HepG2 (cell line): ENCODE data around the gene SLIT1. TPM values are rescaled to one million over a fixed set of nuclear protein-coding genes. Genes with fewer than 3 reads are reported as not detected.
A peak's percentile ranks its signal among the peaks of the same experiment; 100 is the strongest.

ENCODE experiments used
- GABPB1 ChIP-seq: IDR thresholded peaks from 2 replicates; pipeline ENCODE4 v1.6.1; 2016; ENCODE audit warnings: mild to moderate bottlenecking, missing genetic modification reagents, moderate library complexity, missing compliant biosample characterization
- GLMP ChIP-seq: sonication (generic); formaldehyde crosslinking; IDR thresholded peaks from 2 replicates; pipeline ENCODE4 v1.9.0; 2021; ENCODE audit warnings: missing genetic modification reagents, mild to moderate bottlenecking, borderline replicate concordance
- GPN1 ChIP-seq: sonication (generic); formaldehyde crosslinking; IDR thresholded peaks from 2 replicates; pipeline ENCODE4 v1.5.1; 2020; ENCODE audit warnings: missing genetic modification reagents, borderline replicate concordance
- MTA3 ChIP-seq: sonication (generic); formaldehyde crosslinking; IDR thresholded peaks from 2 replicates; pipeline ENCODE4 v1.4.0; 2020; ENCODE audit warnings: missing genetic modification reagents
- NR3C1 ChIP-seq: sonication (generic); formaldehyde crosslinking; IDR thresholded peaks from 2 replicates; pipeline ENCODE4 v1.4.0; 2020; ENCODE audit warnings: missing genetic modification reagents
- PRDM10 ChIP-seq: sonication (generic); formaldehyde crosslinking; IDR thresholded peaks from 2 replicates; pipeline ENCODE4 v1.4.0; 2020; ENCODE audit warnings: low read depth, missing genetic modification reagents
- PRDM15 ChIP-seq: sonication (generic); formaldehyde crosslinking; IDR thresholded peaks from 2 replicates; pipeline ENCODE4 v1.4.0; 2020; ENCODE audit warnings: missing genetic modification reagents
- RELA ChIP-seq: sonication (generic); formaldehyde crosslinking; IDR thresholded peaks from 2 replicates; pipeline ENCODE4 v1.4.0; 2020; ENCODE audit warnings: missing genetic modification reagents
- SALL2 ChIP-seq: sonication (generic); formaldehyde crosslinking; IDR thresholded peaks from 2 replicates; pipeline ENCODE4 v1.8.1; 2023; ENCODE audit warnings: mild to moderate bottlenecking, missing genetic modification reagents, inconsistent platforms
- SMAD9 ChIP-seq: sonication (generic); formaldehyde crosslinking; IDR thresholded peaks from 2 replicates; pipeline ENCODE4 v1.5.1; 2020; ENCODE audit warnings: mild to moderate bottlenecking, missing genetic modification reagents
- SP5 ChIP-seq: IDR thresholded peaks from 2 replicates; pipeline ENCODE4 v1.6.1; 2016; ENCODE audit warnings: low read depth, borderline replicate concordance
- ZNF446 ChIP-seq: sonication (generic); formaldehyde crosslinking; IDR thresholded peaks from 2 replicates; pipeline ENCODE4 v1.5.0; 2020; ENCODE audit warnings: mild to moderate bottlenecking, missing genetic modification reagents
- ZNF644 ChIP-seq: IDR thresholded peaks from 2 replicates; pipeline ENCODE4 v1.6.1; 2016; ENCODE audit warnings: low read depth
- polyA plus RNA-seq, 8 experiments: library from polyadenylated mRNA; depleted of rRNA in 3 of 8; stranded (reverse) in 7 of 8; unstranded in 1 of 8; fragments of >200 nt; fragmentation: Illumina TruSeq in 4 of 8; extraction: Trizol in 4 of 8; gene quantifications; 2 replicates each; pipeline versions ENCODE4 v1.2.1 to v1.2.3, GENCODE V29; 2011 to 2016; ENCODE audit warnings: low read depth in 4 of 8, missing spikeins in 1 of 8, mixed read lengths in 1 of 8; ENCODE audit not compliant: insufficient read depth in 1 of 8
- total RNA-seq, 5 experiments: library from RNA; depleted of rRNA; stranded (reverse); fragments of >200 nt; fragmentation: Illumina TruSeq; extraction: Trizol; gene quantifications; 2 replicates each; pipeline ENCODE4 v1.2.3, GENCODE V29; 2016; ENCODE audit warnings: low read depth in 1 of 5
- TF ChIP-seq, protein P1 (sequence below): sonication (generic); formaldehyde crosslinking; IDR thresholded peaks from 2 replicates; pipeline ENCODE4 v1.5.0; 2020; ENCODE audit warnings: mild to moderate bottlenecking, missing genetic modification reagents, borderline replicate concordance
- TF ChIP-seq, protein P2 (sequence below): sonication (generic); formaldehyde crosslinking; IDR thresholded peaks from 2 replicates; pipeline ENCODE4 v1.5.0; 2020; ENCODE audit warnings: missing genetic modification reagents, mild to moderate bottlenecking, borderline replicate concordance

SLIT1 gene
- total and polyA plus RNA-seq, 2 of the 13 experiments (the other 11 are each of a cell fraction or from before 2014, with no cell fraction given) = 0.09 to 0.33 TPM

DNA sequence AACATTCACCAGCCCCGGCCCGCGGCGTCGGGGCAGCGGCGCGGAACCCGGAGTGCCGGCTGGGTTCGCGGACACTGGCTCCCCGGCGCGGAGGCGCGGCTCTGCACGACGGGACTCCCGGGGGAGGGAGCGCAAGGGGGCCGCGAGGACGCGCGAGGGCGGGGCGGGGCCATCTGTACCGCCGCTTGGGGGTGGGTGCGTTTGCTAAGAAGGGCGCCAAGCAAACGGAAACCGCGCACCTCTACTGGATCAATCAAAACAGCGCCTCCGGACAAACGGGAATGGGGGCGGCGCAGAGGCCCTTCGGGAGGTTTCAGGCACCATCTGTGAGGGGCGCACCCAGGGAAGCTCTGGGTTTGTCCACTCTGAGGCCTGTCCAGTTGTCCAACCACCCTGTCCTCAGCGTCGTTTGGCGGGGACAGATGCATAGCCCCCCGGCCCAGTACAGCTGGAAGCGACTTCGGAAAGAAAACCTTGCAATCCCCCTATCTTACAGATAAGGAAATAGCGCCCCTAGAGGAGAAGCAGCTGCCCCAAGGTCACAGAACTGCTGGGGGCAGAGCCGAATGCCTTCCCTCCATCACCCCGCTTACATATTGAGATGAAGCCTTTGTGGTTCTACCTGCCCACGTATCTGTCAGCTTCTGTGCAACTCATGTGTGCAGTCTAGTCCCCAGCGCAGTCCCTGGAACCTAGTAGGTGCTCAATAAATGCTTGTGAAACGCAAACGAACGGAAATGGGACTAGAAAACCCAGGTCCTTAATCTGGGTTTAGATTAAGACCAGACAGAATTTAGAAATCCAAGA is 10.7 kb upstream of the SLIT1 start (continued):
- no peak for TF ChIP-seq PRDM10 (CRISPR knock-in tag)
- no peak for TF ChIP-seq ZNF644
- no peak for TF ChIP-seq SP5 (CRISPR knock-in tag)
- TF ChIP-seq NR3C1 (CRISPR knock-in tag) = no peak
- TF ChIP-seq, protein P1, sequence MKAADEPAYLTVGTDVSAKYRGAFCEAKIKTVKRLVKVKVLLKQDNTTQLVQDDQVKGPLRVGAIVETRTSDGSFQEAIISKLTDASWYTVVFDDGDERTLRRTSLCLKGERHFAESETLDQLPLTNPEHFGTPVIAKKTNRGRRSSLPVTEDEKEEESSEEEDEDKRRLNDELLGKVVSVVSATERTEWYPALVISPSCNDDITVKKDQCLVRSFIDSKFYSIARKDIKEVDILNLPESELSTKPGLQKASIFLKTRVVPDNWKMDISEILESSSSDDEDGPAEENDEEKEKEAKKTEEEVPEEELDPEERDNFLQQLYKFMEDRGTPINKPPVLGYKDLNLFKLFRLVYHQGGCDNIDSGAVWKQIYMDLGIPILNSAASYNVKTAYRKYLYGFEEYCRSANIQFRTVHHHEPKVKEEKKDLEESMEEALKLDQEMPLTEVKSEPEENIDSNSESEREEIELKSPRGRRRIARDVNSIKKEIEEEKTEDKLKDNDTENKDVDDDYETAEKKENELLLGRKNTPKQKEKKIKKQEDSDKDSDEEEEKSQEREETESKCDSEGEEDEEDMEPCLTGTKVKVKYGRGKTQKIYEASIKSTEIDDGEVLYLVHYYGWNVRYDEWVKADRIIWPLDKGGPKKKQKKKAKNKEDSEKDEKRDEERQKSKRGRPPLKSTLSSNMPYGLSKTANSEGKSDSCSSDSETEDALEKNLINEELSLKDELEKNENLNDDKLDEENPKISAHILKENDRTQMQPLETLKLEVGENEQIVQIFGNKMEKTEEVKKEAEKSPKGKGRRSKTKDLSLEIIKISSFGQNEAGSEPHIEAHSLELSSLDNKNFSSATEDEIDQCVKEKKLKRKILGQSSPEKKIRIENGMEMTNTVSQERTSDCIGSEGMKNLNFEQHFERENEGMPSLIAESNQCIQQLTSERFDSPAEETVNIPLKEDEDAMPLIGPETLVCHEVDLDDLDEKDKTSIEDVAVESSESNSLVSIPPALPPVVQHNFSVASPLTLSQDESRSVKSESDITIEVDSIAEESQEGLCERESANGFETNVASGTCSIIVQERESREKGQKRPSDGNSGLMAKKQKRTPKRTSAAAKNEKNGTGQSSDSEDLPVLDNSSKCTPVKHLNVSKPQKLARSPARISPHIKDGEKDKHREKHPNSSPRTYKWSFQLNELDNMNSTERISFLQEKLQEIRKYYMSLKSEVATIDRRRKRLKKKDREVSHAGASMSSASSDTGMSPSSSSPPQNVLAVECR = peak; percentile 35; the same call in 1 of the 2 replicates
- TF ChIP-seq SALL2 = peak; percentile 41; the same call in 1 of the 2 replicates
- no peak for TF ChIP-seq GLMP (CRISPR knock-in tag)
- no peak for TF ChIP-seq PRDM15
- no peak for TF ChIP-seq GPN1 (CRISPR knock-in tag)
- TF ChIP-seq, protein P2, sequence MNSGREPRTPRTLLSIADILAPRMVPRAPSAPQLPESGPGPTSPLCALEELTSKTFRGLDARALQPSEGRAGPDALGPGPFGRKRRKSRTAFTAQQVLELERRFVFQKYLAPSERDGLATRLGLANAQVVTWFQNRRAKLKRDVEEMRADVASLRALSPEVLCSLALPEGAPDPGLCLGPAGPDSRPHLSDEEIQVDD (CRISPR knock-in tag) = no peak
- TF ChIP-seq SMAD9 = no peak
- TF ChIP-seq RELA = no peak
- no peak for TF ChIP-seq ZNF446 (CRISPR knock-in tag)
- peak; percentile 31; the same call in 1 of the 2 replicates for TF ChIP-seq GABPB1 (CRISPR knock-in tag)
- TF ChIP-seq MTA3 (CRISPR knock-in tag) = no peak
